HG03439 (cell line): ENCODE measurements around the gene CERS6.

ENCODE experiments used
- ATAC-seq: cut with Tn5 transposase; IDR thresholded peaks from one replicate; pipeline ENCODE4 v1.9.1; 2021; ENCODE audit warnings: mild to moderate bottlenecking, moderate library complexity; ENCODE audit not compliant: unreplicated experiment

The CERS6 gene

DNA sequence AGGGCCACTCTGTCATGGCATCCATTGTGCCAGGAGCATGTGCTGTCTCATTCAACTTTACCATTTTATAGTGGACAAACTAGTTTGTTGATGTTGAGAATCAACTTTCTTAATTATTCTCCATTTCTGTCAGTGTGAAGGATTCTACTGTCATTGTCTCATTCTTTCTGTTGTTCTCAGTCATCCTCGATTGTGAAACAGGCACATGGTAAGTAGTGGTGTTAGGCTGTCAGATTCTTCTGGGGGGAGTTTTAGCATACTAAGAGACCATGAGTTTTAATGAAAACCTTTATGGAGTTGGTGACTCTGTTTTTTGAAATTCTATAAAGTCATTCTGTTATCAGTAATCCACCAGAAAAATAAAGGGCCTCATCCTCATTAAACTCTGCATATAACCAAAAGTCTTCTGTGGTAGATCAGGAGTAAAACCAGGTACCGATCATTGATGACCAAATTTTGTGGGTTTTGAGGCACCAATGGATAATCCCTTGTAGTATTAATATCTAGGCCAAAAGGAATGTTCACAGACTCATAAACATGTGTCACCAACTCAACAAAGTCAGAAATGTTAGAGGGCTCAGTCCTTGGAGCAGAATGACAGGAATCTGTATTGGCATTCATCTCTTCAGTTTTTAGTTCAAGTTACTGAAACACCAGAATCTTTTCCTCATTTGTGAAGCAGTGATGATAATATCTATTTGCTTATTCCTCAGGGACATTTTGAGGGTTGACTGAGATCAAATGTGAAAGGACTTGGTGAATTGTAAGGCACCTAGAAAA is 73.2 kb downstream of the CERS6 start:
- no peak for ATAC-seq

DNA sequence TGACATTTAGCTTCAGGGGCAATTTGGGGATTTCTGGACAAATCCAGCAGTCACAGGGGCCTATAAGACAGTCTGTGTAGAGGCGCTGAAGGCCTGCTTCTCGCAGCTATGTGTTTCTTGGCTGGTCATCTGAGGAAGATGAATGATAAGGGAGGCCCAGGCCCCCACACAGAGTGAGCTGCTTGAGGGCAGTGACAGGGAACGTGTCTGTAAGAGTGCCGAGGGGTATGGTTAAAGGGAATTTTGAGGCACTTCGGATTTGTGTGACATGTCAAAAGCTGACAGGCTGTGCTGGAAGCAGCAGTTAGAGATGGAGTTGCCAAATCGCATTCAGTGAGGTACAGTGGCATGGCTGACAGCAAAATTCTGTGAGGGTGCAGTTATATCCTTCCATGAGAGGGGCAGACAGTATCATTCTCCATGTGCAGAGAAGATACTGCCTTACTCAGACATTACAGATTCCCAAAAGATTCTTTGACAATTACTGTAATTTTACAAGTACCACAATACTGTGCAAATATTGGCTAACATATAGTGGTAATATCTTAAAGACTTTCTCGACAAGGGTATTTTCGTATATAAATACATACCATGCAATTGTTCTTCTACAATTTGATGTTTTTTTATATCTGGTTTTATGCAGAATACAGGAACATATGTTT is 74.0 kb downstream of the CERS6 start:
- ATAC-seq: no peak

- ATAC-seq: no peak
Measured at GRCh38 chr2:168530982-168531622, 75.0 kb downstream of the CERS6 start.

GRCh38 chr2:168534926-168535325 is 78.9 kb downstream of the CERS6 start:
- ATAC-seq: no peak

- ATAC-seq: no peak
Measured at GRCh38 chr2:168536925-168537466, 80.9 kb downstream of the CERS6 start.

DNA sequence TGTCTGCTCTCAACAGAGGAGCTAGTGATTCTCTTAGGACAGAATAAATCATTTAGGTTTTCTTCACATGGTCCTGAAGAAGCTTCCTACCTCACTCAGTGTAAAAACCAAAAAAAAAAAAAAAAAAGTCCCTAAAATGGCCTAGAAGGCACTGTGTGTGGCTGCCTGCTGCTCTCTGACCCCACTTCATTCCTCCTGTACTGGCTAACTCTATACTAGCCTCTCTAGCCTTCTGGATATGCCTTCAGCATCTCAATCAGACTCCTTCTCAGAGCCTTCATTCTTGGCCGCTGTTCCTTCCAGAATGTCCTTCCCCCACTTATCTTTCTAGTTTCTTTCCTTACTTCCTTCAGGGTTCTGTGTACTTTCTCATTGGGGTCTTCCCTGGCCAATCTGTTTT is 82.1 kb downstream of the CERS6 start:
- ATAC-seq: no peak

DNA sequence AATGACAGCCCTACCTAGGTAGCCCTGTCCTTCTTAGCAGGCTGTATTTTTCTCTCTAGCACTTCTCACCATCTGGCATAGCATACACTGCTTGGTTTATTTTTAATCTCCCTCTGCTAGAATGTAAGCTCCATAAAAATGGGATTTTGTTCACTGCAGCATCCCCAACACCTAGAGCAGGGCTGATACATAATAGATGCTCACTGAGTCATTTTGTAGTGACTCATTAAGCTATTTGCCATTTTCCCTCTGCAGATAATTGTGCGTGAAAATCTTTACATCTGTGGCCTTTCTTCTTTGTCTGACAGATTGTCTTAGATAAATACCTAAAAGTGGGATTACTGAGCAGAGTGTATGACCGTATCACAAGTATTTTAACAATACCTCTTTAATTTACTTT is 82.5 kb downstream of the CERS6 start:
- no peak for ATAC-seq

DNA sequence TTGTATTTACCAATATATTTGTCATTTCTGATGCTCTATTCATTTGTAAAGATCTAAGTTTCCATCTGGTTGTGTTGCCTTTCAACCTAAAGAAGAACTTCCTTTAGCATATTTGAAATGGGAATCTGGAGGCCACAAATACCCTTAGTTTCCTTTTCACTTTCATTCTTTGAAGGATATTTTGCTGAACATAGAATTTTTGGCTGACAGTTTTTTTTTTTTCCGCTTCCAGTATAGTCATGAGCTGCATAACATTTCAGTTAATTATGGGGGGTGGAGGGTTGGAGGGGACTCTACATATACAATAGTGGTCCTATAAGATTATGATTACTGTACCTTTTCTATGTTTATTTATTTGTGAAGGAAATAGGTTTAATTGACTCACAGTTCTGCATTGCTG is 83.9 kb downstream of the CERS6 start:
- no peak for ATAC-seq

- ATAC-seq: no peak
Measured at GRCh38 chr2:168541858-168542257, 85.8 kb downstream of the CERS6 start.

GRCh38 chr2:168543037-168543436 is 87.0 kb downstream of the CERS6 start:
- ATAC-seq: no peak

GRCh38 chr2:168543935-168544334 is 87.9 kb downstream of the CERS6 start:
- no peak for ATAC-seq

DNA sequence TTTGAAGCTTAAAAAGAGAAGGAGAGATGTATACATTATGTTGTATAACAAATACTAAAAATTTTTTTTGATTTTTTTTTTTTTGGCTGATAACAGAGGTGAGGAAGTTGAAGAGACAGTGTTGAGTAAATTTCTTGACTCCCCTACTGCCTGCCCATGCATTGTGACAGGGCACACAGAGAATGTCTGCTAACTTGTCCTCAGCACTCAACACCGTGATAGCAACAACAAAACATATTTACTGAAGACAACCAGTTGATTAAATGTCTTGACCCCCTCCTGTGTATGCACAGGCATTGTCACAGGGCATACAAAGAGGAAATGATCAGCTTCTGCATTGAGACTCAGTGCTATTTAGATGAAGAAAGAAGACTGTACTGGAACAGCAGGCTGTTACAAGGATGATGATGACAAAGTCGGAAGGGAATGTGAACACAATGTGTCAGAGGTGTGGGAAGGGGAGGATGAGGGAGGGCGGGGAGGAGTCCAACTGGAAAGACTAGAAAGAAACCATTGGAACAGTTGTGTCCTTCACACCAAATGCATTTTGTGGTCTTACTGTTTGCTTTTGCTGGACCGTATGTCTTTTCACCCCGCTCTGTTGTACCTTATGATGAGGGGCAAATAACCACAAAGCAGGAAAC is 89.5 kb downstream of the CERS6 start:
- no peak for ATAC-seq

- no peak for ATAC-seq
Measured at GRCh38 chr2:168550670-168551069, 94.6 kb downstream of the CERS6 start.

DNA sequence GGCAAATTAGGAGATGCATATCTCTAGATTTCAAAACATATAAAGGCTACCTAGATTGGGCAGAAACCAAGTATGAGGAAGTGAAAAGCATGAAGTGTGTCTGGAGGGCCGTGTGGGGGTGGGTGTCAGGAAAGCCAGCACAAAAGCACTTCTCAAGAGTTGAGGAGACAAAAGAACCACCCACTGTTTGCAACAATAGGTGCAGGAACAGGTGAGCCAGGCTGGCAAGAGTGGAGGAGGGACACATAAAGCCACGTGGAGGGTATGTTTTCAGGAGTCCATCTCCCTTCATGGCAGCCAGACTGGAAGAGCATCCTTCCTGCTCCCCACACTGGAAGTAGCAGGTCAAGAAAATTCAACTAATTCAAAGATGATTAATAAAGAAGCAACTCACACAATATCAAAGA is 96.4 kb downstream of the CERS6 start:
- peak; percentile 74 for ATAC-seq

DNA sequence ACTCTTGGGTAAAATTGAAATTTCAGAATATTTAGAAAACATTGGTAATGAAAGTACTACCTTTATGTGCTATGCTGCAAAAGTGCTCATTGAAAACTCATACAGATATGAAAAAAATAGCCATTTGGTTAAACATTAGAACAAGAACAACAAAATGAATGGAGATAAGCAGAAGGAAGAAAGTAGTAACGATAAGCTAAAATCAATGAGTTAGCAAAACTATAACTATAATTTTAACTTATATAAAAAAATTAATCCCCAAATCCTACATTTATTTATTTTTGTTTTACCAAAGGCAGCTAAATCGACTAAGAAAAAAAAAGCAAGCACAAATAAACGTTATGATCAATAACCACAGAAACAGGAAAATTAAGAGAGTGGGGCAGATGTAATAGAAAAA is 99.2 kb downstream of the CERS6 start:
- ATAC-seq: no peak

DNA sequence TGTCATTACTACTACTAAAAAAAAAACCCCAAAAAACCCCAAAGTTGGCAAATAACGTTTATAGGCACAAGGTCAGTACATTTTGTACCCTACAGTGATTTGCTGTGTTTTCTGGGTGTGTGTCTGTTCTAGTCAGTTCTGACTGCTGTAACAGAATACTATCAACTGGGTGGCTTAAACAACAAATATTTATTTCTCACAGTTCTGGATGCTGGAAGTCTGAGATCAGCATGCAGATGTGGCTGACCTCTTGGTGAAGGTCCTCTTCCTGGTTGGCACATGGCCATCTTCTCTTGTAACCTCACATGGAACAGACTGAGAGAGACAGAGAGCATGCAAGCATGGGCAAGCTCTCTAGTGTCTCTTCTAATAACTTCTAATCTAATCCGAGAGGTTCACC is 103.1 kb downstream of the CERS6 start:
- no peak for ATAC-seq

DNA sequence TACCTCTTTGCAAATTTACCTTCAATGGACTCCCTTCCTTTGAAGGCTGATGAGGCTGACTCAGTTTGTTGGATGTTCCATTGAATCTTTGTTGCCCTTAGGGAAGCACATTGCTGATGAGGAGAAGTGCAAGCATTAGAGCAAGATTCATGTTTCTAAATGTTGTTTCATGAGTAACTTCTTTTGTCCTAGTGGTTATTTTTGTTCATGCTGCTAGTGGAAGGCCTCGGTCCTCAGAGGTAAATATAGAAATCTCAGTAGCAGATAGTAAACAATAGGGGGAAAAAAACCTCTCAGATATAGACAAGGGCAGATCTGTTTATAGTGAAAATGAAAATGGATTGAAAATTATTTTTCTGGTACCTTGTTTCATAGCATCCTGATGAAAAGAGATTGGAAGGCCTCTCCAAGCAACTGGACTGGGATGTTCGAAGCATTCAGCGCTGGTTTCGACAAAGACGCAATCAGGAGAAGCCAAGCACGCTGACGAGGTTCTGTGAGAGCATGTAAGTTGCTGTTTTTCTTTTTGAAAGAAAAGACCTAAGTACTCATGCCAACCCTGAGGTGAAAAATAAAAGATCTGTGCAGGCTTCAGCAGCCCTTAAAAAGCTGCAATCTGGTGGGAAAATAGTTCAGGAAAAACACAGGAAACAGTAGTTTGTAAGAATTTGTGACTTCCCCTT is 104.9 kb downstream of the CERS6 start:
- no peak for ATAC-seq

DNA sequence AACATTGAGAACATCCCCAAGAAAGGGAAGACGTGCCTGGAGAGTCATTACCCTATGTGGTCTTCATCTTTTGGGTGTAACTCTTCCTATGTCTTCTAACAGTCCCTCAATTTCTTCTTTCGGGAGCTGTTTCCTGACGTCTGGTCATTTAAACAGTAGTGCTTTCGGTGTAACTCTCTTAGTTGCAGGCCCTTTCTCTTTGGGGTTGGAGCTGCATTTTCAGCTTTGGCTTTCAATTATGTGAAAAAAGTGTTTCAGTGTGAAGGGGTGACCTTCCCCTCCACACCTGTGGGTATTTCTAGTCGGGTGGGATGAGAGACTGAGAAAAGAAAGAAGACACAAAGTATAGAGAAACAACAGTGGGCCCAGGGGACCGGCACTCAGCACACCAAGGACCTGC is 105.9 kb downstream of the CERS6 start:
- ATAC-seq: no peak

- no peak for ATAC-seq
Measured at GRCh38 chr2:168562971-168563370, 106.9 kb downstream of the CERS6 start.

- ATAC-seq: no peak
Measured at GRCh38 chr2:168564641-168565040, 108.6 kb downstream of the CERS6 start.

DNA sequence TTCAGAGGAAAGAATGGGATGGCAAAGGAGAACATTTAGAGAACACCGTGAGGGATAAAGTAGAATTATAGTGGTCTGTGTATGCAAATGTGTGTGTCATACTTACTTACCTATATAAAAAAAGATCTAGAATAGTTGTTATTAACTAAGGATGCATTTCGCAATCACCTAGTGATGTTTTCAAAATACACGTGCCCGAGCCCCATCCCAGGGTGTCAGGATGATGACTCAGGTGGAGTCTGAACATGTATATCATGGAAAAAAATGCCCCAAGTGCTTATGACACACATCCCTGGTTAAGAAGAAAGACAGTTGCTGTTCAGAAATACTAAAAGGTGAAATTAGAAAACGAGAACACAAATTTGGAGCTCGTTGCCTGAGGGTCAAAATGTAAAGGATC is 109.0 kb downstream of the CERS6 start:
- no peak for ATAC-seq
